Hepatocyte (in vitro differentiated cells): ENCODE results near the gene PADI4. TPM values are rescaled to one million over a fixed set of nuclear protein-coding genes. Genes with fewer than 3 reads are reported as not detected.

Source experiments
- DNase-seq: peaks from one replicate; pipeline ENCODE4 v3.0.0-alpha.2; 2016; ENCODE audit warnings: low spot score
- H2AFZ ChIP-seq: fragments of 200-600 bp; sonication (generic); 2 replicates; pipeline ENCODE4 v1.6.0; 2016; ENCODE audit warnings: antibody characterized with exemption, mild to moderate bottlenecking
- H3K27ac ChIP-seq: fragments of 200-600 bp; sonication (generic); 2 replicates; pipeline ENCODE4 v1.5.1; 2016; ENCODE audit warnings: mild to moderate bottlenecking
- H3K27me3 ChIP-seq: fragments of 200-600 bp; sonication (generic); 2 replicates; pipeline ENCODE4 v1.6.1; 2016
- H3K36me3 ChIP-seq: fragments of 200-600 bp; sonication (generic); replicated peaks from 2 replicates; pipeline ENCODE4 v1.5.1; 2016; ENCODE audit warnings: low read depth; ENCODE audit not compliant: insufficient read depth
- H3K4me1 ChIP-seq: fragments of 200-600 bp; sonication (generic); 2 replicates; pipeline ENCODE4 v1.5.1; 2016; ENCODE audit warnings: mild to moderate bottlenecking, moderate library complexity; ENCODE audit not compliant: insufficient read depth
- H3K4me2 ChIP-seq: fragments of 200-600 bp; sonication (generic); 2 replicates; pipeline ENCODE4 v1.6.0; 2016
- H3K4me3 ChIP-seq: fragments of 200-600 bp; sonication (generic); 2 replicates; pipeline ENCODE4 v1.5.1; 2016; ENCODE audit warnings: mild to moderate bottlenecking
- H3K79me2 ChIP-seq: fragments of 200-600 bp; sonication (generic); 2 replicates; pipeline ENCODE4 v1.6.0; 2017; ENCODE audit warnings: mild to moderate bottlenecking
- H3K9me2 ChIP-seq: fragments of 200-600 bp; sonication (generic); replicated peaks from 2 replicates; pipeline ENCODE4 v1.6.0; 2017; ENCODE audit warnings: mild to moderate bottlenecking; ENCODE audit not compliant: insufficient read depth
- H3K9me3 ChIP-seq: fragments of 200-600 bp; sonication (generic); 2 replicates; pipeline ENCODE4 v1.5.1; 2016; ENCODE audit warnings: low read depth, mild to moderate bottlenecking
- H4K20me1 ChIP-seq: fragments of 200-600 bp; sonication (generic); 2 replicates; pipeline ENCODE4 v1.6.0; 2016; ENCODE audit warnings: mild to moderate bottlenecking; ENCODE audit not compliant: insufficient read depth, poor library complexity, severe bottlenecking
- CTCF ChIP-seq: fragments of 200-600 bp; sonication (generic); IDR thresholded peaks from 2 replicates; pipeline ENCODE4 v1.5.1; 2016; ENCODE audit warnings: antibody characterized with exemption, mild to moderate bottlenecking; ENCODE audit not compliant: poor library complexity
- EZH2 ChIP-seq: fragments of 200-600 bp; sonication (generic); IDR thresholded peaks from 2 replicates; pipeline ENCODE4 v1.6.1; 2016; ENCODE audit warnings: antibody characterized with exemption, mild to moderate bottlenecking, borderline replicate concordance
- EZH2phosphoT487 ChIP-seq: fragments of 200-600 bp; sonication (generic); IDR thresholded peaks from one replicate; pipeline ENCODE4 v1.6.1; 2018; ENCODE audit warnings: antibody characterized with exemption, mild to moderate bottlenecking, low read depth, moderate library complexity; ENCODE audit not compliant: unreplicated experiment, severe bottlenecking
- WGBS: methylation state at CpG from one replicate; pipeline ENCODE4 v1.1.6; 2016; ENCODE audit warnings: low lambda C conversion rate; ENCODE audit errors: missing lambda C conversion rate; 5-methylcytosine and 5-hydroxymethylcytosine counted together
- polyA plus RNA-seq: library from polyadenylated mRNA; unstranded; fragments of >200 nt; fragmentation: Nextera tagmentation; extraction: Ambion mirVana; gene quantifications from 2 replicates; pipeline ENCODE4 v1.2.1, GENCODE V29; 2016
- total RNA-seq: library from RNA; depleted of rRNA; stranded (reverse); fragments of >200 nt; gene quantifications from 2 replicates; pipeline ENCODE4 v1.2.3, GENCODE V29; 2014

PADI4 gene
- total and polyA plus RNA-seq, 2 experiments from 2014 or later = not detected

GRCh38 chr1:17310068-17310640, 2.2 kb downstream of the PADI4 start:
- WGBS = 66% methylated on average over 7 of the region's 7 CpGs
- no peaks in the 10 kb centered on the region for H3K9me3 ChIP-seq
- no peaks in the 10 kb centered on the region for H3K36me3 ChIP-seq
- H4K20me1 ChIP-seq = no peaks in the 10 kb centered on the region
- H3K4me1 ChIP-seq = no peaks in the 10 kb centered on the region
- no peaks in the 10 kb centered on the region for H3K9me2 ChIP-seq
- no peaks in the 10 kb centered on the region for H3K27me3 ChIP-seq
- H3K4me3 ChIP-seq = no peak overlapping the region
- no peaks in the 10 kb centered on the region for H3K79me2 ChIP-seq
- H2AFZ ChIP-seq = no peak overlapping the region
- no peak overlapping the region for H3K27ac ChIP-seq
- no peak for DNase-seq
- no peak overlapping the region for H3K4me2 ChIP-seq
- TF ChIP-seq EZH2 (no peak), CTCF (no peak), EZH2phosphoT487 (no peak)

GRCh38 chr1:17313530-17314309, 5.7 kb downstream of the PADI4 start:
- WGBS = 86% methylated on average over 9 of the region's 9 CpGs
- no peaks in the 10 kb centered on the region for H3K9me3 ChIP-seq

GRCh38 chr1:17314491-17314971, 6.5 kb downstream of the PADI4 start:
- H3K27ac ChIP-seq = no peak overlapping the region
- H3K9me2 ChIP-seq = no peaks in the 10 kb centered on the region
- no peak overlapping the region for H3K4me3 ChIP-seq
- WGBS = 66% methylated on average over 9 of the region's 9 CpGs
- no peak overlapping the region for H3K4me2 ChIP-seq
- no peaks in the 10 kb centered on the region for H3K9me3 ChIP-seq
- no peaks in the 10 kb centered on the region for H3K4me1 ChIP-seq
- TF ChIP-seq CTCF (no peak), EZH2phosphoT487 (no peak), EZH2 (no peak)
- H4K20me1 ChIP-seq = no peaks in the 10 kb centered on the region
- H3K27me3 ChIP-seq = no peaks in the 10 kb centered on the region
- H3K36me3 ChIP-seq = no peaks in the 10 kb centered on the region
- no peak for DNase-seq
- no peaks in the 10 kb centered on the region for H3K79me2 ChIP-seq
- H2AFZ ChIP-seq = no peak overlapping the region

More at GRCh38 chr1:17313530-17314309, 5.7 kb downstream of the PADI4 start:
- Histone ChIP-seq H3K27me3 (no peaks in the 10 kb centered on the region), H3K36me3 (no peaks in the 10 kb centered on the region), H3K4me2 (no peak overlapping the region), H3K4me1 (no peaks in the 10 kb centered on the region), H3K79me2 (no peaks in the 10 kb centered on the region), H3K4me3 (no peak overlapping the region), H3K9me2 (no peaks in the 10 kb centered on the region), H4K20me1 (no peaks in the 10 kb centered on the region), H3K27ac (no peak overlapping the region), H2AFZ (no peak overlapping the region)
- TF ChIP-seq CTCF (no peak), EZH2 (no peak), EZH2phosphoT487 (no peak)
- DNase-seq = no peak
